NOMO-1 (cell line): ENCODE data around the gene CAMSAP1.
"Not testable (repeated sequence)": the region's sequence is repeated elsewhere in the genome, so short reads cannot be mapped to it uniquely, and the experiment has no call there.

Experiments used
- DNase-seq, 2 experiments: peaks; one replicate each; lab custom pipeline; 2025; ENCODE audit not compliant: unreplicated experiment in 2 of 2; lab: John Stamatoyannopoulos, UW

Gene CAMSAP1

DNA sequence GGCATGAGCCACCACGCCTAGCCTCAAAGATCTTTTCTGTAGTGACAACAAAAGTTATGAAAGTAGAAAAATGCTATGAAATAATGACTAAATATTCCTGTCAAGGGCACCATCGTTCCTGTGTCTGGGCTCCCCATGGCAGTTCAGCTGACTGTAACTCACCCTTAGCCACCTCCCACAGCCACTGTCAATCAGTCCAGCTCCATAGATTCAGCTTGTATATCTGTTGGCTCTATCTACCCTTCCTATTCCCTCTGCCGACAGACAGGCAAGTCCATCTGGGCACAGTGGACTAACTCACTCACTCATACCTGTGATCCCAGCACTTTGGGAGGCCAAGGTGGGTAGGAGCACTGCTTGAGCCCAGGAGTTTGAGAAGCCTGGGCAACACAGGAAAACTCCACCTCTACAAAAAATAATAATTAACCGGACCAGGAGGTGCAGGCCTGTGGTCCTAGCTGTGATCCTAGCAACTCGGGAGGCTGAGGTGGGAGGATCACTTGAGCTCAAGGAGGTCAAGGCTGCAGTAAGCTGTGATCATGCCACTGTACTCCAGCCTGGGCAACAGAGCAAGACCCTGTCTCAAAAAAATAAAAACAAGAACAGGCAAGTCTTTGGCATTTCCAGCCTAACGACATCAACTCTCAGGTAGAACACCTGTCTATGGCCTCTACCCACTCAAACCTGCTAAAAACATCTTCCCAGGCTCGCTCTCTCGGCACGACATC is 6.2 kb downstream of the CAMSAP1 start:
- DNase-seq, result no peak

DNA sequence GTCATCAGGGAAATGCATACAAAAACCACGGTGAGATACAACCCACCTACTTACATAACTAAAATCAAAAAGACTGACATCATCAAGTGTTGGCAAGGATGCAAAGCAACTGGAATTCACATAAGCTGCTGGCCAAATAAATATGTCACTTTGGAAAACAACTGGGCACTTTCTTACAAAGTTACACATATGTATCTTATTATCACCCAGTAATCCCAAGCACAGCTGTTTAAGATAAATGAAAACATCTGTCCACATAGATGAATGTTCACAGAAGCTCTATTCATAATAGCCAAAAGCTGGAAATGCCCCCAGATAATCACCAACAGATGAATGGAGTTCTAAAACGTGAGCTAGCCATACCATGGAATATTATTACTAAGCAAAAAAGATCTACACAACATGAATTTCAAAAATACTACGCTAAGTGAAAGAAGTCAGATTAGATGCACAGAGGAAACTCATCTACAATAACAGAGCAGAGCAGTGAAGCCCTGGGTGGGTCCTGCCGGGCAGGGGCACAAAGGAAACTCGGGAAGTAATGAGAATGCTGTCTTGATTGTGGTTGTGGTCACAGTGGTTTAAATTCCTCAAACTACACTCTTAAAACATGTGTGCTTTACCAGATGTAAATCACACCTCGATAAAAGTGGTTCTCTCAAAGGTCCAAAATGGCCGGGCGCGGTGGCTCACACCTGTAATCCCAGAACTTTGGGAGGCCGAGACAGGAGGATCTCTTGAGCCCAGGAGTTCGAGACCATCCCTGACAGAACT is 8.5 kb downstream of the CAMSAP1 start:
- DNase-seq, result no peak

DNA sequence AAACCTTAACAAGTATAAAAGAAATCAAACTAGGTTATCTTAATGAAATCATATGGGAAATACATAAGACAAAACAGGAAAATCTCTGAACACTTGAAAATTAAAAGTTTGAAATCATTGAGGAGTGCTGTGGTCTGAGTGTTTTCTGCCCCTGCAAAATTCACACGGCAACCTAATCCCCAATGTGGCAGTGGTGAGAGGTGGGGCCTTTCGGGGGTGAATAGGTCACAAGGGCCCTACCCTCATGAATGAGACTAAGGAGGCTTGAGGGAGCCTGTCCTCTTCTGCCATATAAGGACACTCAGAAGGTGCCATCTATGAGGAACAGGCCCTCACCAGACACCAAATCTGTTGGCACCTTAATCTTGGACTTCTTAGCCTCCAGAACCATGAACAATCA is 10.7 kb downstream of the CAMSAP1 start:
- no peak for DNase-seq

DNA sequence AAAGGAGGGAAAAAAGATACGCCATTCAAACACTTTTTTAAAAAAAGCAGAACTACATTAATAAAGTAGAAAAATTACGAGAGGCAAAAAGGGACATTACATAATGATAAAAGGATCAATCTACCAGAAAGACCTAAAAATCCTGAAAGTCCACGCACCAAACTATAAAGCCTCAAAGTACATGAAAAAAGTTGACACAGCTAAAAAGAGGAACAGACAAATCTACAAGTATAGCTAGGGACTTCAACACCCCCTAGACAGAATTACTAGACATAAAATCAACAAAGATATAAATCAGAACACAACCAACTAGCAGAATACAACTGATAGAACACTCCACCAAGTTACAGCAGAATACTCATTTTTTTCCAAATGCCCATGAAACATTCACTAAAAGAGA is 11.1 kb downstream of the CAMSAP1 start:
- DNase-seq, result peak; percentile 19 to 49

DNA sequence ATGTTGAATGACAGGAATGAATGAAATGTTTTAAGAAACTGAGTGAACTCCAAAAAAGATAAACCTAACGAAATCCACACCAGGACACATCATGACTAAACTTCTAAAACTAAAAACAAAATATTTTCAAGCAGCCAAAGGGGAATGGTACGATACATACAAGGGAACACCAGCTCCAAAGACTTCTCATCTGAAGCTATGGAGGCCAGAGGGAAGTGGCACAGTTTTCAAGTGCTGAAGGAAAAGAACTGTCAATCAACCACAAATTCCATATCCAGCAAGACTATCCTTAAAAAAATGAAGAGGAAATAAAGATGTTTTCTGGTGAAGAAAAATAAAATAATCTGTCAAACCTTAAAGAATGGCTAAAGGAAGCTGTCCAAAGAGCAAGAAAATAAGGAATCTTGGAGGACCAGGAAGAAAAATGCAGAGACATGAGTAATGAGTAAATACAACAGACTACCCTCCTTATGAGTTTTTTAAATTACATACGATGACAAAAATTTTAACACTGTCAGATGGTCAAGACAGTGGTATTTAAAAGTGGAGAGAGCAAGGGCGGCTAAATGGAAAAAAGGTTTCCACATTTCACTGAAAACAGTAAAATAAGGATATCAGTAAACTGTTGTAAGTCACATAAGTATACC is 12.0 kb downstream of the CAMSAP1 start:
- no peak for DNase-seq

DNA sequence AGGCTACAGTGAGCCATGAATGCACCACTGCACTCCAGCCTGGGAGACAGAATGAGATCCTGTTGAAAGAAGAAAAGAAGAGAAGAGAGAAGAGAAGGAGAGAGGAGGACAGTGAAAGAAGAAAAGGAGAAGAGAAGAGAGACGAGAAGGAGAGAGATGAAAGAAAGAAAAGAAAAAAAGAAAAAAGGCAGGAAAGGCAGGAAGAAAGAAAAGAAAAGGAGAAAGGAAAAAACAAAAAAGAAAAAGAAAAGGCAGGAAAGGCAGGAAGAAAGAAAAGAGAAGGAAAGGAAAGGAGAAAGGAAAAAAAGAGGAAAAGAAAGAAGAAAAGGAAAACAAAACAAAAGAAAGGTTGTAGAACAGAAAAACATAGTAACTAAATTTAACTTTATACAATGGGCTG is 14.2 kb downstream of the CAMSAP1 start:
- no peak for DNase-seq

DNA sequence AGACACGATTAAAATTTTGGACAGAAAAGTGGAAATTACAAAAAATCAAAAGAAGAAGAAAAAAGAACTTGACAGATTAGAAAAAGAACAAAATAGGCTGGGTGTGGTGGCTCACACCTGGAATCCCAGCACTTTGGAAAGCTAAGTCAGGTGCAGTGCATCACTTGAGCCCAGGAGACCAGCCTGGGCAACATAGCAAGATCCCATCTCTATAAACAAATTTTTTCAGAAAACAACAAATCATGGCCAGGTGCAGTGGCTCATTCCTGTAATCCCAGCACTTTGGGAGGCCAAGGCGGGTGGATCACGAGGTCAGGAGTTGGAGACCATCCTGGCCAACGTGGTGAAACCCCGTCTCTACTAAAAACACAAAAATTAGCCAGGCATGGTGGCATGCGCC is 15.0 kb downstream of the CAMSAP1 start:
- not testable (repeated sequence) for DNase-seq

DNA sequence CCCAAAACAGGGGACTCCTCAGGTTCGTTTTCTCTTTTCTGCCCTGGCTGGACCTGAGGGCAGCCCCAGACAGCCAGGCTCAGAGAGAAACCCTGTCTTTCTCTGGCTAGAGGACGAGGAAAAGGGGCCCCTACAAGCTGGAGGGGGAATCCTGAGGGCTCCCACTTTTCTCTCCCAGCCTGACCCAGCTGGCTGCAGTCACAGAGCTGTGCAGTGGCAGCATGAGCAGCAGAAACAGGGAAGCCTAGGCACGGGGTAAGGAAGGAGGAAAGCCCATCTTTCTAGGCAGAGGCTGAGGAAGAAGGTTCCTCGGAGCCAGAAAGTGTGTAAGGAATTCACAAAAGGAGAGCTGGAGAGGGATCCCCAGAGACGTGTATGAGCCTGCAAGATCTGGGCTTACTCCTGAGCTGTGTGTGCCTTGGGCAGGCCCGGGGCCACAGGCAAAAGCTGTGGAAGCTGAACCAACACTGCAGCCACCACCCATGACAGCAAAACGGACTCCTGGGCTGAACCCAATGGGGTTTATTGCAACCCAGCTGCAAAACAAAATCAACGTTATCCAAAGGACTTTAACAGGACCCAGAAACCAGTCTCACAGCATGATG is 16.2 kb downstream of the CAMSAP1 start:
- DNase-seq, result no peak

DNA sequence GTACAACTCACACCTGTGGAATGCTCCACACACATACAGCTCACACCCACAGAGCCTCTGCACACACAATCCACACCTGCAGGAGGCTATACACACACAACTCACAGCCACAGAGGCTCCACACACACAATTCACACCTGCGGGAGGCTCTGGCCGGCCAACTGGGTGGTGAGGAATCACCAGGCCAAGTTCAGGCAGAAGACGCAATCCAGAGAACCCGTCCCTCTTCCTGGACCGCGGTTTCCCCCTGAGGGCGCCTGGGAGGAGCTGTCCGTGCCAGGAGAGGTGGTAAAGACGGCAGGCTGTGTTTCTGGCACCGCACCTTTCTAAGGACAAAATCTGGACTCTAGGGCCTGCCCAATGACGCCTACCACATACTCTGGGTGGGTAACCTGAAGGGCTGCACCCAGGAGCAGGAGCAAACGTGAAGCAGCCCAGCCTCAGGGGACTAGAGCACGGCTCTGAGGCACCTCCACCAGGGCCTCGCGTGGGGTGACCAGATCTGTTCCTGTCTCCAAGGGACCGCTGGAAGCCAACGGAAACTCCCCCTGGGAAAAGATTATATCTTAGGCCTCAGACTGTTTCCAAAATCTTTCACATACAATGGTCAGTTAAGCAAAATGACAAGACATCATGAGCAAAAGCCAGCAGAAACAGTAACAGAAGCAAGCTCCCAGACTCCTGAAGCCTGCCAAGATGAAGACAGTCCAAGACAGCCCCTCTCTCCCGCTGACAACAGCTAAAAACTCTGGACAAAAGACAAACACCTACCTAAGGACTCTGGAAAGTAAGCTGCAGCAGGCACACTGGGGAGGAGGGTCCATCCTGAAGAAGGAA is 16.9 kb downstream of the CAMSAP1 start:
- DNase-seq, result no peak

DNA sequence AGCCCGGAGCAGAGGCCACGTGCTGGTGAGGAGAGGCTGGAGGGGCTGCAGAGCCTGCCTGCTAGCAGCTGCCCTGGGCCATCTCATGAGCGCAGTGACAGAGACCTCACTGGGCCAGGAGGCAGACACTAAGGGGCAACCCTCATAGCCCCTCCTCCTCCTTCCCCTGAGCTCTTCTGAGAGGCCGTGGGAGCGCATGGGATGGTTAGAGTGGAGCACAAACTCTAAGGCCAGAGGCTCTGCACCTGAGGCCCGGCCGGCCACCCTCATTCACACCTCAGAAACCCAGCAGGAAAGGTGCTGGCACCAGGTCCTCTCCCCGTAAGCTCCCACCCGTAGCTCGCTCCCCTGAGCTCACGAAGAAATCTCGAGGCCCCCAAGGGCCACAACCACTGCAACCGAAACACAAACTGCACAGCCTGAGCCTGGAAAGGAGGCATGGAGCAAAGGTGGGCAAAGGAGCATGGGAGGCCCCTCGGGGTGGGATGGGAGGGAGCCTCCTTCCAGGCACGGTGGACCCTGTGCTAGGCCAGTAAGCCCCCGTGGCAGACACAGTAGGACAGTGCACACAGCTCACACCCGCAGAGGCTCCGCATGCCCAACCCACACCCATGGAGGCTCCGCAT is 17.7 kb downstream of the CAMSAP1 start:
- DNase-seq, result no peak

DNA sequence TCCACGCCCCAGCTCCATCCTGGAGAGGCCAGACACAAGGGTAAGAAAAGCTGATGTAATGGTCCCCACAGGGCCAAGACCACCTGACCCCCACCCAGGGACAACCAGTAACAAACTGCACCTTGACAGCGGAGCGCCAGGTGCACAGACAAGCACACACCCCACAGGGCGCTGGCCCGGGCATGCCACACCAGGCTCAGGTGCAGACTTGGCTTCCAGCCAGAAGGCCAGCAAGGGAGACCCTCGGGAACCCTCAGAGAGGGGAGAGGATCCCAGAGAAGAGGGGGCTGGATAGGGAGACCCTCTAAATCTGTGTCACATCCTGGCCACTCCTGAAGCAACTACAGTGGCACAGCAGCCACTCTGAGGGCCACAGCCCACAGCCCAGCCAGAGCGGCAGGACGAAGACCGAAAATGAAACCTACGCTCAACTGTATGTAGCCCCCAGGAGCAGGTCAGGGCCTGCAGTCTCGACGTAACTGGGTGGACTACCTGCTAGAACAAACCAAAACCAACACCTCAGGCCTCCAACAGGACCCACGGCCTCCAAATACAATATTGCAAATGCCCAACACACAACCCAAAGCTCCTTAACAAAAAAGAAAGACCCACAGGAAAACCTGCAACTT is 18.5 kb downstream of the CAMSAP1 start:
- no peak for DNase-seq

DNA sequence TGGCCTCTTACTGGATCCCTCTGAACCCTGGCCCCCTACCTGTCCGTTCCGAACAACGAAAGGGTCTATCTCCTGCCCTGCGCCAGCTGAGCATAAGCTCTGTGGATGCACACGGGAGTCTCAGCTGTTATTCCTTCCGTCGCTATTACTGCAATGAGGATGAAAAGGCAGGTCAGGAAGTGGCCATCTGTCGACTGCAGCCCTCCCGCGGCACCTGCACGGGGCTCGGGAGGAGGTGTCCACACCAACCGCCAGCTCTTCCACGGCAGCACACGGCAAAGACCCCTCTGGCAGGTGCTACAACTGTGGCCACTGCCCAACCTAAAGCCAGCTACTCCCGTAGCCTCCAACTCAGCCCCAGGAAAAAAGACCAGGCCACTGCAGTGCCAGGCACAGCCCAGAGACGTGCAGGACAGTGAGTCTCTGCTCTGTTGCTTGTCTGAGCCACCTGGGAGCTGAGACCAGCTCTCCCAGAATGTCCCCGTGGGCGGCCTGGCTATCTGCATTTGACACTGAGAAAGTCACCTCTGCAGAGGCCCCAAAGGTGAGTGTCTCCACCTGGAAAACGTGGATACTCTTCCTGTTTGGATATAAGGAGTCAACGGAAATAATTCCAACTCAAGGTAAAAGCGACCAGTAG is 19.1 kb downstream of the CAMSAP1 start:
- no peak for DNase-seq

DNA sequence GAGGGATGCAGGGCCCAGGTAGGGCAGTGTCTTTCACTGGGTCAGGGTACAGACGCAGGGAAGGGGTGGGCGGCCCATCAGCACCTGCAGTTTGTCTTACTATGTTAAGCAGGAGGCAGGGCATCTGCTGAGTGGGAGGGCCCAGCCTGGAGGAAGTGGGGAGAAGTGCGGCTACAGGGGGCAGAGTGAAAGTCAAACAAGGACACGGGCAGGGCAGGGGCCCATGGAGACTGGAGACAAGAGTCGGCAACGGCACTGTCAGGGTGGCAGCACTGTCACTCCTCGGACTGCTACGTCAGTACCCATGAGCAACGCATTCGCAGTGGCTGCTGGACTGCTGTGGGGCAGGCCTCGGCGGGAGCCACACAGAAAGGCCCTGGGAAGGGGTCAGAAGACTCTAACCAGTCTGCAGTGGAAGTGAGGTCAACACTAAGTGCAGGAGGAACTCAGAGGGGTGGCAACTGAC is 19.7 kb downstream of the CAMSAP1 start:
- DNase-seq, result peak; percentile 87 to 93

DNA sequence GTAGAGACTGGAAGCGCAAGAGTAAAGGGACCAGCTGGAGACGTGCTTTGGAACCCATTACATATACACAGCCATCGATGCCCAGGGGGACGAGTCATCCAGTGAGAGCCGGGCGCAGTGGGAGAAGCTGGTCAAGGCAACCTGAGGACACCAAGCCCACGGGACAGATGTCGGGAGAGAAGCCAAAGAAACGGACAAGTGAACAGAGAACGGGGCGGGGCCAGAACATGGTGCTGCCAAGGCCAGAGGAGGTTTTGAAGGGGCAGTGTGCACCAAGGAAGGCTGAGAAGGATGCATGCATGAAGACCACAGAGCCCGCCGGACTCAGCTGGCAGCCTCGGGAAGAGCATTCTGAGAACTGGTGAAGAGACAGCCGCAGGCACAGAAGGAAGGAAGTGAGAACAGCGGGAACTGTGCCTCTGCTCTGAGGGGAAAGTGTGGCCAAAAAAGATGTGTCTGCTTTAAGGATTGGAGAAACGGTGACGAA is 20.3 kb downstream of the CAMSAP1 start:
- DNase-seq, result peak; percentile 81 to 88

DNA sequence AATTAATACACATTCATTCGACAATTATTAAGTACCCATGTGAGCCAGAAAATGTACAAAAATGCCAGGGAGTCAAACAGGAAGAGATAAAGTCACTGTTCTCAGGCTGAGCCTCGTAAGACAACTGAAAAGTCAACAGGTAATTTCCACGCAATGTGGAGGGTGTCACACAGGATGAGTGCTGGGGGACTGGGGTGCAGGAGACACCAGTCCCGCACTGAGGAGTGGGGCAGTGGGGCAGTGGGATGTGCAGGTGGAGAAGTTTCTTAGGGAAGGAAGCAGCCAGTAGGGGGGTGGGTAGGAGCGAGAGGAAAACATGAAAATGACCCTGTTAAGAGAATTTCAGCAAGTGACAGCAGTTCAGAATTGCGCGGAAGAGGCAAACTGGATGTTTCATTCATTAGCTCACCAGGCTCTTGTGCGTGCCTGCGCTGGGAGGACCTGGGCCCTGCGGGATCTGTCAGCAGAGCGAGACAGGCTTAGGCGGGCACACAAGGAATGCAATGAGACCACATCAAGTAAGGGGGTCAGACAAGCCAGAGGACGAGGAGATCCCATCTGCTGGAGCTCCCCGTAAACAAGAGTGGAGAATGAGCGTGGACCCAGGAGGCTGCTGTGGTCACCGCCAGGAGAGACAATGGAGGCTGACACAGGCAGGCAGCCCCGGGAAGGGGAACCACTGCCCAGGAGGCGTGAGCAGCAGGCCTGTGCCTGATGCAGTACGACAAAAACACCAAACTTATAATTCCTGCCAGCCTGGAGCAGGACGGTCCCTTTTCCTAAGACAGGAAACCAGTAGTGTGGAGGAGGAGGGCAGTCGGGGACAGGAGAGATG is 21.0 kb downstream of the CAMSAP1 start:
- DNase-seq, result no peak

DNA sequence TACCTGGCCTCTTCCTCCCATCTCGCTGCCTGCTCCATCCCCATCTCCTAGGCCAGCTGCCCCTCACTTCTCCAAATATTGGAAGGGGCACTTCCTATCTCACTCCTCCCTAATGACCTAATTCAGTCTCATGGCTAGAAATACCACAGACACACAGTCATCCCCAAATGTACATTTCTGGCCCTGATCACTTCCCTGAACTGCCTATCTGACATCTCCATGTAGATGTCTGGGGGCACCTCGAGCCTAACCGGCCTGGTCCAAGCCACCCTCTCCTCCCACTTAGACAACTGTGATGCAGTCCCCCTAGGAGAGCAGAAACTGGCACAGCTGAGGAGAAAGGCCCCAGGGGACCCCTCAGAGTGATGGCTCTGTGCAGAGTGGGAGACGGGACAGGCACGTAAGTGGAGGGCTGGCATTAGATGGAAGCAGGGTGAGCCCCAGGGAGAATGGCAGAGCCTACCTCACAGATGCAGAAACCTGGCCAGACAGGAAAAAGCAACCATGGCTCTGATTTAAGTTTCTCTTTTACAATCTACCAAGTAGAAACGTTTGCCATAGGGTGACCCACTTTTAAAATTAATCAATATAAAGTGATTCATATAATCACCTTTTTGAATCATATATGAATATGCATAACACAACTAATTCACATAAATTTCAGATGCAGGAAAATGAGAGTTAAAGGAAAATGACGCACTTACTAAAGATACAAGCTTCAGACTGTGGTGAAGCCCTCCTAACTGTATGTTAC is 22.1 kb downstream of the CAMSAP1 start:
- no peak for DNase-seq

DNA sequence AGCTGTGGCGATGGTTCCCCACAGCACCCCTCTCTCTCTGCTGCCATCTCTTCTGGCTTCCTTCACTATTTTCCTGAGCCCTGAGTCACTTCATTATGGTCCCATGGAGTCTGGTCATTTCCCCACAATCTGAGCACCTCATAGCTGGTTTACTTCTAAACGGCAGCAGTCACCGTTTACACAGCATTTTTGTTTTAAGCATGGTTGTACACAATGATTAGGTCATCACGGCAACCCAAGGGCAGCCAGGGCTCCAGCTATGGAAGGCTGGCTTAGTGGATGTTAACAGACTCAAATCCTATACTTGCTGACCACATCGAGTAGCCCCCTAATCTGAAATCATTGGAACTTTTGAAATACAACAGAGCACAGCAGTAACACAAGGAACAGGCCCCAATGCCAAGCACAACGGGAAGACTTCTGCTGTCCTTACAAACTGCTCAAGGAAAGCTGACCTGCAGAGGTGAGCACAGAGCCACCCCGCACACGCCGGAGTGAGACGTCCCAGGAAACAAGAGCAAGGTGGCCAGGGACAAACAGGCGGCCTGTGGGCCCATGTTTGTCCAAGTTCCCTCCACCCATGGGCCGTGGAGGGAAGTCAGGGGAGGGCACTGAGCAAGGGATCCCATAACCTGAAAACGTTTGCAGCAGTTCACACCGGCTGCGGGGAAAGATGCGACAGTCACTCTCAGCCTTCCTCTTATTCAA is 22.9 kb downstream of the CAMSAP1 start:
- no peak for DNase-seq
